Endothelial cell of umbilical vein (primary cell): Measurements from ENCODE around the gene GRIK1.

Experiments
- EZH2 ChIP-seq: IDR thresholded peaks from 2 replicates; pipeline ENCODE4 v1.6.1; 2012; ENCODE audit warnings: borderline replicate concordance, low read depth, mild to moderate bottlenecking, moderate library complexity, low read length, inconsistent platforms; ENCODE audit not compliant: severe bottlenecking
- JUN ChIP-seq: IDR thresholded peaks from 2 replicates; pipeline ENCODE4 v1.6.1; 2011; ENCODE audit warnings: borderline replicate concordance, low read depth; ENCODE audit not compliant: insufficient read length, insufficient read depth
- POLR2A ChIP-seq: IDR thresholded peaks from 2 replicates; pipeline ENCODE4 v1.6.1; 2012; ENCODE audit warnings: low read depth, mild to moderate bottlenecking, control low read depth, low read length
- POLR2AphosphoS5 ChIP-seq: IDR thresholded peaks from 2 replicates; pipeline ENCODE4 v1.6.1; 2012; ENCODE audit warnings: low read depth, mild to moderate bottlenecking, control low read depth, low read length, moderate library complexity; ENCODE audit not compliant: insufficient read depth
- TF ChIP-seq, protein P1 (sequence below), 2 donors: IDR thresholded peaks; 1 replicate in 1 of 2; 2 replicates in 1 of 2; pipeline ENCODE4 v1.5.1; 2011; ENCODE audit warnings: low read length in 2 of 2, mild to moderate bottlenecking in 2 of 2, moderate library complexity in 2 of 2, control low read depth in 1 of 2, inconsistent platforms in 1 of 2, low read depth in 1 of 2; ENCODE audit not compliant: insufficient read depth in 1 of 2; ENCODE audit errors: extremely low read depth in 1 of 2
- TF ChIP-seq, protein P2 (sequence below): IDR thresholded peaks from 2 replicates; pipeline ENCODE4 v1.6.1; 2011; ENCODE audit not compliant: insufficient read depth, insufficient read length

DNA sequence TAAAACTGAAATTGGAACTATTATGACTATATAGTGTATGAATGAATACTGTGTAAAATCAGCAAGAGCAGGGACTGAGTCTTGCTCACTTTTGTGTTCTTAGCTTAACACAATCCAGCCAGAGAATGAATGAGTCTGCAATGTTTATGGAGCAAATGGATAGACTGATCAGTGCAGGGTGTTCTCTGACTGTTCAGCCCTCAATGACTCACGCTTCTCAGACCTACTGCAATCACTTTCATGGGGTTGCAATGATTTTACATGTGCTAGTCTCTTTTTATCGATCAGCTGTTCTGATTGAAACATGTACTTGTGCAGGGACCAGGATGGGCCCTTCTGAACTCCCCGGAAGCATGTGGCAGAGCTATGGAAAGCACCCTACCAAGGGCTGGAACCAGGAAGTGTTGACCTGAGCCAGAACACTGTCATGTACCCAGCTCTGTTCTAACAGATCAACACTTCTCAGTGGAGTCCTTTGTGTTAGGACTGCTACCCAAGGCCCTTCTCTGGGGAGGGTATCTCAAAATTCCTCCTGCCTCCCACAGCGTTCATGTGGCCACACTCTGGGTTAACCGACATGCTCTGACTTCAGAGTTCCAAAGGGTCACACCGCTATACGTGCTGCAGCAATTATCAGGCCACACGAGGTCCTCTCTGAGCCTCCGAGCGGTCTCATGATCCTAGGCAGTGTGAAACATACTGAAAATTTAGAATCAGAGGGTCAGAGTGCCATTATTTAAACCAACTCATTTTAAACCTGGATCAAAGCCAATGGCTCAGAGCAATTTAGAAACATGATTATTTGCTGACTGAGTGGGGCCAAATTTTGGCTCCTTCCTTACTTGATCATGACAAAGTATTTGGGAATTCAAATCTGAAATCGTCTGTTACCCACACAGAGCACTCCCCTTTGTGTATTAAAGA lies 35.2 kb downstream of the GRIK1 start:
- TF ChIP-seq POLR2A = no peak
- TF ChIP-seq, protein P1, sequence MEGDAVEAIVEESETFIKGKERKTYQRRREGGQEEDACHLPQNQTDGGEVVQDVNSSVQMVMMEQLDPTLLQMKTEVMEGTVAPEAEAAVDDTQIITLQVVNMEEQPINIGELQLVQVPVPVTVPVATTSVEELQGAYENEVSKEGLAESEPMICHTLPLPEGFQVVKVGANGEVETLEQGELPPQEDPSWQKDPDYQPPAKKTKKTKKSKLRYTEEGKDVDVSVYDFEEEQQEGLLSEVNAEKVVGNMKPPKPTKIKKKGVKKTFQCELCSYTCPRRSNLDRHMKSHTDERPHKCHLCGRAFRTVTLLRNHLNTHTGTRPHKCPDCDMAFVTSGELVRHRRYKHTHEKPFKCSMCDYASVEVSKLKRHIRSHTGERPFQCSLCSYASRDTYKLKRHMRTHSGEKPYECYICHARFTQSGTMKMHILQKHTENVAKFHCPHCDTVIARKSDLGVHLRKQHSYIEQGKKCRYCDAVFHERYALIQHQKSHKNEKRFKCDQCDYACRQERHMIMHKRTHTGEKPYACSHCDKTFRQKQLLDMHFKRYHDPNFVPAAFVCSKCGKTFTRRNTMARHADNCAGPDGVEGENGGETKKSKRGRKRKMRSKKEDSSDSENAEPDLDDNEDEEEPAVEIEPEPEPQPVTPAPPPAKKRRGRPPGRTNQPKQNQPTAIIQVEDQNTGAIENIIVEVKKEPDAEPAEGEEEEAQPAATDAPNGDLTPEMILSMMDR (IDR thresholded peaks at IDR 0.05; ENCODE audit: extremely low read depth in 1 of 2, insufficient read depth in 1 of 2, low read depth in 1 of 2, low read length in 2 of 2) = no peak
- TF ChIP-seq, protein P2, sequence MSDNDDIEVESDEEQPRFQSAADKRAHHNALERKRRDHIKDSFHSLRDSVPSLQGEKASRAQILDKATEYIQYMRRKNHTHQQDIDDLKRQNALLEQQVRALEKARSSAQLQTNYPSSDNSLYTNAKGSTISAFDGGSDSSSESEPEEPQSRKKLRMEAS = no peak
- TF ChIP-seq JUN = no peak
- TF ChIP-seq EZH2 = no peak
- no peak for TF ChIP-seq POLR2AphosphoS5
